DND-41 (cell line): ENCODE results near the gene C22orf42.

Experiments
- ATAC-seq: fragments of 200-7000 bp; cut with Tn5 transposase; 3 replicates; pipeline ENCODE4 v1.9.1; 2021; ENCODE audit warnings: low read depth; ENCODE audit not compliant: insufficient read depth
- DNase-seq: peaks from one replicate; pipeline ENCODE4 v3.0.0-alpha.2; 2020
- H2AFZ ChIP-seq: 2 replicates; pipeline ENCODE4 v1.6.0; 2012; ENCODE audit warnings: low read depth, low read length
- H3K27ac ChIP-seq: 2 replicates; pipeline ENCODE4 v1.5.1; 2012; ENCODE audit warnings: low read length, inconsistent platforms
- H3K27me3 ChIP-seq: fragments of 200-600 bp; sonication (generic); 2 replicates; pipeline ENCODE4 v1.6.0; 2012; ENCODE audit warnings: low read length, mild to moderate bottlenecking, inconsistent platforms; ENCODE audit not compliant: insufficient read depth, poor library complexity
- H3K36me3 ChIP-seq: 2 replicates; pipeline ENCODE4 v1.5.1; 2012; ENCODE audit warnings: low read length, inconsistent platforms; ENCODE audit not compliant: insufficient read depth
- H3K4me1 ChIP-seq: 2 replicates; pipeline ENCODE4 v1.5.1; 2012; ENCODE audit warnings: mild to moderate bottlenecking, low read length; ENCODE audit not compliant: insufficient read depth
- H3K4me2 ChIP-seq: 2 replicates; pipeline ENCODE4 v1.6.0; 2012; ENCODE audit warnings: mild to moderate bottlenecking, moderate library complexity, low read length, inconsistent platforms; ENCODE audit not compliant: insufficient read depth
- H3K4me3 ChIP-seq, 2 experiments: fragments of 200-600 bp in 1 of 2; shearing (Covaris generic) in 1 of 2; 2 replicates each; pipeline ENCODE4 v1.5.1; 2012 to 2016; ENCODE audit warnings: inconsistent platforms in 2 of 2, low read length in 2 of 2, mild to moderate bottlenecking in 2 of 2, low read depth in 1 of 2, moderate library complexity in 1 of 2
- H3K79me2 ChIP-seq: 2 replicates; pipeline ENCODE4 v1.6.0; 2012; ENCODE audit warnings: low read length, inconsistent platforms; ENCODE audit not compliant: insufficient read depth
- H3K9ac ChIP-seq: 2 replicates; pipeline ENCODE4 v1.6.0; 2012; ENCODE audit warnings: low read depth, mild to moderate bottlenecking, inconsistent platforms, low read length, moderate library complexity
- H3K9me3 ChIP-seq: 2 replicates; pipeline ENCODE4 v1.5.1; 2012; ENCODE audit warnings: low read length, moderate library complexity, mild to moderate bottlenecking, inconsistent platforms; ENCODE audit not compliant: insufficient read depth, severe bottlenecking
- H4K20me1 ChIP-seq: 2 replicates; pipeline ENCODE4 v1.6.0; 2012; ENCODE audit warnings: low read length; ENCODE audit not compliant: insufficient read depth
- EZH2 ChIP-seq: IDR thresholded peaks from 3 replicates; pipeline ENCODE4 v1.6.1; 2012; ENCODE audit warnings: borderline replicate concordance, low read depth, mild to moderate bottlenecking, moderate library complexity, low read length, inconsistent platforms; ENCODE audit not compliant: severe bottlenecking
- TF ChIP-seq, protein P1 (sequence below): IDR thresholded peaks from 2 replicates; pipeline ENCODE4 v1.5.1; 2012; ENCODE audit warnings: borderline replicate concordance, low read length, moderate library complexity, mild to moderate bottlenecking; ENCODE audit not compliant: poor library complexity, severe bottlenecking; ENCODE audit errors: extremely low read depth

Gene C22orf42, protein sequence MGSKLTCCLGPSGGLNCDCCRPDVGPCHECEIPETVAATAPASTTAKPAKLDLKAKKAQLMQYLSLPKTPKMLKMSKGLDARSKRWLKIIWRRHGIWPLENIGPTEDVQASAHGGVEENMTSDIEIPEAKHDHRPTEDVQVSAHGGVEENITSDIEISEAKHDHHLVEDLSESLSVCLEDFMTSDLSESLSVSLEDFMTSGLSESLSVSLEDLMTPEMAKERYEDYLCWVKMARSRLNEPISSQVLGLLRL

DNA sequence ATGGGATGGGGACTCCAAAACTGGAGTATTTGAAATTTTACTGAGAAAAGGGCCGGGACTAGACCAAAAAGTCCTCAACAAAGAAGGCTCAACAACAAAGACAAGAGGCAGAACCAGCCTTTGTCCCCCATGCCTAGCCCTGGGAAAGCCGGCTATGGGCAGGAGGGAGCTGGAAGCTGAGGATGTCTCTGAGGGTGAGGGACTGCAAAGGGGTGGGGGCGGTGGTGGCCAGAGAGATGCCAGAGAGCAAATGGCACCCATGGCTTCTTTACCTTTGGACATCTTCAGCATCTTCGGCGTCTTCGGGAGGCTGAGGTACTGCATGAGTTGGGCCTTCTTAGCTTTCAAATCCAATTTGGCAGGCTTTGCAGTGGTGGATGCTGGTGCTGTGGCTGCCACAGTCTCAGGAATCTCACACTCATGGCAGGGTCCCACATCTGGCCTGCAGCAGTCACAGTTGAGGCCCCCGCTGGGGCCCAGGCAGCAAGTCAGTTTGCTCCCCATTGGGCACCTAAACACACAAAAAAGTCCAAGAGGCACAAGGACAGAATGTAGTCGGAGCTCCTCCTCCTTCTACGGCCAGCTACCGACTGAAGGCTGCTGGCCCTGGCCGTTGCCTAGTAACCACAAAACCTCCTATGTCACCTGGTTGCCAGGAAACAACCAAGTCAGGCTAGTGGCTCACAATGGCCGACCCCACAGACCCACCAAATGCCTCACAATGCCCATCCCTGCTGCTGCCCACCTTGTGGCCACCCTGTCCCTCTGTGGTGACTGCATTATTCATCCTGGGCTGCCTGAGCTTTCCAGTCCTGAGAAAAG, at the start of gene C22orf42:
C22orf42 (minus strand) TSS at position 592 of the 822 bp plus-strand sequence; CDS start at position 504, 88 bp downstream.
- Histone ChIP-seq H3K9ac (no peak within 1 kb of the TSS), H3K36me3 (no peaks in the 10 kb centered on the region), H2AFZ (no peak within 1 kb of the TSS), H4K20me1 (no peaks in the 10 kb centered on the region), H3K79me2 (no peaks in the 10 kb centered on the region), H3K27me3 (peaks cover 10% of the 10 kb centered on the region), H3K4me1 (no peaks in the 10 kb centered on the region), H3K27ac (no peak within 1 kb of the TSS), H3K9me3 (no peaks in the 10 kb centered on the region), H3K4me2 (no peak within 1 kb of the TSS), H3K4me3 (no peak within 1 kb of the TSS)
- DNase-seq (no peak), ATAC-seq (no peak)
- TF ChIP-seq EZH2 = no peak
- TF ChIP-seq, protein P1, sequence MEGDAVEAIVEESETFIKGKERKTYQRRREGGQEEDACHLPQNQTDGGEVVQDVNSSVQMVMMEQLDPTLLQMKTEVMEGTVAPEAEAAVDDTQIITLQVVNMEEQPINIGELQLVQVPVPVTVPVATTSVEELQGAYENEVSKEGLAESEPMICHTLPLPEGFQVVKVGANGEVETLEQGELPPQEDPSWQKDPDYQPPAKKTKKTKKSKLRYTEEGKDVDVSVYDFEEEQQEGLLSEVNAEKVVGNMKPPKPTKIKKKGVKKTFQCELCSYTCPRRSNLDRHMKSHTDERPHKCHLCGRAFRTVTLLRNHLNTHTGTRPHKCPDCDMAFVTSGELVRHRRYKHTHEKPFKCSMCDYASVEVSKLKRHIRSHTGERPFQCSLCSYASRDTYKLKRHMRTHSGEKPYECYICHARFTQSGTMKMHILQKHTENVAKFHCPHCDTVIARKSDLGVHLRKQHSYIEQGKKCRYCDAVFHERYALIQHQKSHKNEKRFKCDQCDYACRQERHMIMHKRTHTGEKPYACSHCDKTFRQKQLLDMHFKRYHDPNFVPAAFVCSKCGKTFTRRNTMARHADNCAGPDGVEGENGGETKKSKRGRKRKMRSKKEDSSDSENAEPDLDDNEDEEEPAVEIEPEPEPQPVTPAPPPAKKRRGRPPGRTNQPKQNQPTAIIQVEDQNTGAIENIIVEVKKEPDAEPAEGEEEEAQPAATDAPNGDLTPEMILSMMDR = no peak

DNA sequence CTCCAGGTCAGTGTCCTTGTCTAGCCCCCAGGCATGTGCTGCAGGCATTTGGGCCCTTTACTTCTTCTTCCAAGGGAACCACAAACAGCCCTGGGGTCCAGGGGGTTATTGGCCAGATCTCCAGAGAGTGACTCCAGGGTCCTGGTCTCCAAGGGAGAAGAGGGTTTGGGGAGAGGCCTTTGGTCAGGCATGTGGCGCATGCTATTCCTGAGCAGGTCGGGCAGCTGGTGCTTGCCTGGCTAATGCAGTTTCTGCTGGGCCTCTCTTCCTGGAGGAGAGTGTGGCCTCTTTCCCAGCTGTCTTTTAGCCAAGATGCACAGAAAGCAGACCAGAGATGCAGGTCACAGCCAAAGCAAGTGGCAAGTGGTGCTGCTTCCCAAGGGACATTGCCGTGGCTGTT, 49.6 kb upstream of the C22orf42 start:
- no peaks in the 10 kb centered on the region for H3K27me3 ChIP-seq
- DNase-seq (no peak), ATAC-seq (no peak)
- H3K4me1 ChIP-seq = no peaks in the 10 kb centered on the region
- H4K20me1 ChIP-seq = 0 out of 2 replicates have a peak, but pooled peaks cover 4% of the 10 kb centered on the region
- H3K79me2 ChIP-seq = no peaks in the 10 kb centered on the region
- H3K36me3 ChIP-seq = no peaks in the 10 kb centered on the region
- TF ChIP-seq, protein P1 = no peak
- no peak for TF ChIP-seq EZH2
- no peak overlapping the region for H3K9ac ChIP-seq
- no peak overlapping the region for H3K4me3 ChIP-seq
- no peak overlapping the region for H3K27ac ChIP-seq
- no peak overlapping the region for H3K4me2 ChIP-seq
- H3K9me3 ChIP-seq = no peaks in the 10 kb centered on the region
- no peak overlapping the region for H2AFZ ChIP-seq

DNA sequence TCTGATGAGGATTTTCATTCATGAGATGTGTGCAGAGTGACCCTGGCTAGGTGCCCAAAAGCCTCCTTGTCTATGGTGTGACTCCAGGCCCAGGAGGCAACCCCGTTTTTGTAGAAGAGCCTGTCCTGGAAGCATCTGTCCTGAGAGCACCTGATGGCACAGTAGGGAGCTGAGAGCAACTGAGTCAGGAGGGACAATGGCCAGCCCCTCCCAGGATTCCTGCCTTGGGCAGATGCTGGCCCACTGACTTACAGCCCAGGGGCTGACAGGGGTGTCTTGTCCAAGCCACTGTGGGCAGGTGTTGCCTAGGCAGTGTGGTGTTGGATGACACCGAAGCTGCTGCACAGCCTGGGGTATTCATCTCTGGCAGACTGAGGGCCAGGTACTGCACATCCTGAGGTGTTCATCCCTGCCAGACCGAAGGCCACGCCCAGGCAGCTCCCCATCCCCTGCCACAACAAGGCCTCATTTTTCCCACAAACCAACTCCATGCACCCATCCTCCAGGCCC, 48.9 kb upstream of the C22orf42 start:
- H3K9ac ChIP-seq = no peak overlapping the region

More for the DNA sequence above, 48.9 kb upstream of the C22orf42 start:
- TF ChIP-seq EZH2 = no peak
- TF ChIP-seq, protein P1 = no peak
- no peak overlapping the region for H3K4me3 ChIP-seq
- no peak overlapping the region for H3K4me2 ChIP-seq
- no peaks in the 10 kb centered on the region for H3K9me3 ChIP-seq
- H2AFZ ChIP-seq = no peak overlapping the region
- no peaks in the 10 kb centered on the region for H3K36me3 ChIP-seq
- no peak for DNase-seq
- H4K20me1 ChIP-seq = 0 out of 2 replicates have a peak, but pooled peaks cover 4% of the 10 kb centered on the region
- no peaks in the 10 kb centered on the region for H3K79me2 ChIP-seq
- no peak for ATAC-seq
- H3K27ac ChIP-seq = no peak overlapping the region
- no peaks in the 10 kb centered on the region for H3K27me3 ChIP-seq
- H3K4me1 ChIP-seq = no peaks in the 10 kb centered on the region
